SHP77 treated with DMSO at 0.1 percent for 48 hours (cell line): ENCODE data around the gene TPRG1.
A peak's percentile ranks its signal among the peaks of the same experiment; 100 is the strongest.
"Not testable (repeated sequence)": the region's sequence is repeated elsewhere in the genome, so short reads cannot be mapped to it uniquely, and the experiment has no call there.

ENCODE experiments used
- DNase-seq: peaks from one replicate; lab custom pipeline; 2025; lab: John Stamatoyannopoulos, UW

The TPRG1 gene

DNA sequence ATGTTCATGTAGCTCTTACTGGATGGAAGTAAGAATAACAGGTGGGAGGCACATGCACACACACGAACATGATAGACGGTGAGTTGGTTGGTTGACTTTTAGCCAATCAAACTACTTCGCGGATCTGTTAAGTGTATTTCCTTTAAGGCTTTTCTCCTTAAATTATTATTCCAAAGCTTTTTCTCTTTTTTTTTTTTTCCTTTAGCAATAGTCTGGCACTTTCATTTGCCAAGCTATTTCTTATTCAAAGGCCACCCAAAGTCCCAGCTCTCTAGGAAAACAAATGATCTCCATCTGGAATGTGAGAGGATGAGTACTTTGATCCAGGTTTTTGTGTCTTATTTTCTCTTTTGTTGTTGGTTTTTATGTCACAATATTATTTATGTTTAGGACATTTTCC, 141.1 kb downstream of the TPRG1 start:
- no peak for DNase-seq

DNA sequence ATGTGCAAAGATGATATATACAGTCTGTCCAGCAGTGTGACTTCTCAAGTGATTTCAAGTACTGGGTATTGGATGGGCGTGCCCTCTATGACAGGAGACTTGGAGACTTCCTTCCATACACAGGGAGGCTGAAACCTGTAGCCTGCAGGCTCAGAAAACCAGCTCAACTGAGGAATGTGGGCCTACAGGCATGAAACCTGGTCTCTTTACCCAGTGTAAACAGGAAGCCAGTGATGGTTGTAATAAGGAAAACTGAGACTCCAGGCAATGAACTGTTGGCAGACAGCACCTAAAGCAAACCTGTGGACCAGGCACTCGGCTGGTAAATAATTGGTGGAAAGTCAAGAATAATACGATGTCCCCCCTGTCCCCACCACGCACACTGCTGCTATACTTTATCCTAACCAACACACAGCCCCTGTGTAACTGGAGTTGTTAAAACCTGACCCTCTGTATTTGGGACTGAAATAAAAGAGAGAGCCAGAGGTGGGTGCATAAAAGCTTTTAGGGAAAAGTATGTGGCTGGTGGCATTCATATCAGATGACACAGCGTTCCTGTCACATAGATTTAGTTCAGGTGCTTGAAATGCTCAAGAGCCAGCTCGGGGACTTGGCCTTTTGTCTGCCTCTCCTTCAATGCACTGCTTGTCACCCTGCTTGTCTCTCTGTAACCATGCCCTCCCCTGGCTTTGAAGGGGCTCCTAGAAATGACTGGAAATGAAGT, 144.7 kb downstream of the TPRG1 start:
- no peak for DNase-seq

DNA sequence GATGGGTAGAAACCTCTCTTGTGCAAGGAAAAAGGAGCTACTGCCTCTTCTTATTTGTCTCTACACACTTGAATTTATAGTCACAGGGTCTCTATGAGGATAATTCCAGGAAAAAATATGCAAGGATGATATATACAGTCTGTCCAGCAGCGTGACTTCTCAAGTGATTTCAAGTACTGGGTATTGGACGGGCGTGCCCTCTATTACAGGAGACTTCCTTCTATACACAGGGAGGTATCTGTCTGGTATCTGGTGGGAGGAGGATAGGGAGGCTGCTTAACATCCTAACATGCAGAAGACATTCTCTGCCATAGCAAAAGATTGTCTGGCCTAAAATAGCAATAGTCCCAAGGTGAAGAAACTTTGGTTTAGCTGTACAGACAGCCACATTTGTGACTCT, 146.1 kb downstream of the TPRG1 start:
- no peak for DNase-seq

DNA sequence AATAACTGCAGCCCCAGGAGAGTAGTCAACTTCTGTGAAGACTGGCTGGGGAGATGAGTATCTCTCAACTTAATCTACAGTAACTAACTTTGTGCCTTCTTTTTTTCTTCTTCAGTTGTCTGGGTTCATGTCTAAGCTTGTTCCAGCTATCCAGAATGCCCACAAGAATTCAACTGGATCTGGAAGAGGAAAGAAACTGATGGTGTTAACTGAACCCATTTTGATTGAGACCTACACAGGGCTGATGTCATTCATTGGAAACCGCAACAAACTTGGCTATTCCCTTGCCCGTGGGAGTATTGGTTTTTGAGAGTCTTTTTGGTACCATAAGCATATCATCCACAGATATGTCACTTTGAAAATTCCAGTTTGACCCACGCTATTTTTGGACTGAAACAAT, 148.7 kb downstream of the TPRG1 start:
- DNase-seq: no peak

GRCh38 chr3:189322339-189322738, 150.6 kb downstream of the TPRG1 start:
- no peak for DNase-seq

GRCh38 chr3:189324538-189325138, 152.9 kb downstream of the TPRG1 start:
- DNase-seq: peak; percentile 79

DNA sequence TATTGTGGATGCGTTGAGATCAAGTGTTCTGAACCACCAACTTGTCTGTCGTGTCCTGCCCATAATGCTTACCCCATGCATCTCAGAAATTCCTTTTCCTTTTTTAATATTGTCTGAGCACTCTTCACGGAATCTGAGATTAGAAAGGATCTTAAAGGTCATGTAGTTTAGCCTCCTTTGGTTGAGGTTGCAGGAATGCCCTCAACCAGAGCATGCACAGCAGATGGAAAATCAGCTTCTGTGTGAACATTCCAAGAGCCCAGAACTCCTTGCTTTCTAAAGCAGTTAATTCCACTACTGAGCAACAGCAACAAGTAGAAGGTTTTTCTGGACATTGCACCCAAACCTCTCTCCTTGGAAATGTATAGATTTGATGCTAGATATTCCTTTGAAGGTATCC, 153.7 kb downstream of the TPRG1 start:
- no peak for DNase-seq

GRCh38 chr3:189329630-189330029, 157.9 kb downstream of the TPRG1 start:
- DNase-seq: not testable (repeated sequence)

DNA sequence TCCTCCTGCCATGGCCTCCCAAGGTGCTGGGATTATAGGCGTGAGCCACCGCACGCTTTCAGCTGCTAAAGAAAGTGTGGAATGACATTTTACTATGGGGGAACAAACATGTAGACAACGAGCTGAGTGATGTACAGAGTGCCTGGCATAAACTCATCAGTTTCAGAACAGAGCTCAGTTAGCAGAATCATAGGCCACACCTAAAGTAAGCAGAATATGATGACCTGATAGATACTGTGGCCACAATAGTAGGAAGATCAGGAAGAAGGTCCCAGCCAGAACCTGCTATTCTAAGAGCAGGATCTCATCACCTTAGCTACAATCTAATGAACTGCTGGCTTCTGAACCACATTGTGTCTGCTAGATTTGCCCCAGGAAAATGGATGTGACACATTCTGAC, 158.3 kb downstream of the TPRG1 start:
- no peak for DNase-seq

DNA sequence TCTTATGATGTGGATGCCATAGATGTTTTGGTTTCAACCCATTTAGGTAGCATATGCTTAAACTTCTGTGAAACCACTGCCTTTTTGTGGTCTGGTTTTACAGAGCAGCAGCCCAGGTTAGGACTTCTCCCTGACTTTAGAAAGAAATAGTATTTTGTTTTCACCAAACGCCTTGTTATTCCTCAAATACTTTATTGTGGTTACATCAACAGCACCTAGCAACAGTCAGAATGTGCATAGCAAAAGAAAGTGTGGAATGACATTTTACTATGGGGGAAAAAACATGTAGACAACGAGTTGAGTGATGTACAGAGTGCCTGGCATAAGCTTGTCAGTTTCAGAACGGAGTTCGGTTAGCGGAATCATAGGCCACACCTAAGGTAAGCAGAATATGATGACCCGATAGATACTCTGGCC, 159.2 kb downstream of the TPRG1 start:
- no peak for DNase-seq

GRCh38 chr3:189334064-189334920, 162.5 kb downstream of the TPRG1 start:
- no peak for DNase-seq

- no peak for DNase-seq
These were observed 165.9 kb downstream of the TPRG1 start for GRCh38 chr3:189337673-189338091.

DNA sequence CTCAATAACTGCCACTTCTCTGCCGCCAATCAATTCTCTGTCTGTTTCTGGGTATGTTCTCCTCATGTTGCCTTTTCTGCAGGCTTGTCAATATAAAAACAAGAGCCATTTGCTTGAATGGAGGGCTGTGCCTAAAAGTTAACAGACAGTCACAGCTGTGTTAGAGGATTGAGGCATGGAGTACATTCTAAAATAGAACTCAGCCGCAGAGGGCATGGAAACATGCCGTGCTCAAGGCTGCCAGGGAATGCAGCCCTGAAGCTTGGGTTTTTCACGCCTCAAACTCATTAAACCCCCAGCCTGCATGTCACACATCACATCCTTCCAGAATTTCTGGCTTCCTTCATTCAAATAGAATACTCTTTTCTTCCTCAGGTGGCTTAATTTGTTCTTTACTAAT, 166.6 kb downstream of the TPRG1 start:
- no peak for DNase-seq

DNA sequence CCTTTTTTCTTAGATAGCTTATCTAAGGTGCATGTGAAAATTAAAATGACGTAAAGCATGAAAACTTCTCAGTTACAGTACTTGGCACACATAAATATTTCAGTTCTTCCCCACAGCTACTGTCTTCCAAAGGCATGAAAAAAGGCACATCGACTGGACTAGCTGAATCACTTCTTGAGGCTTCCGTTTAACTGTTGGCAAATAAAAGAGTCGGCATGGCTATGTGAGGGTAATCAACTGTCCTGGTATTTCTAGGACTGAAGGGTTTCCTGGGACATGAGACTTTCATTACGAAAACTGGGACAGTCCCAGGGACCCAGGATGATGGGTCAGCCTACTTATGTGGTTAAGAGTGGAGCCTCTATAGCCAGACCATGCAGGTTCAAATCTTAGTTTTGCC, 168.2 kb downstream of the TPRG1 start:
- DNase-seq: no peak

GRCh38 chr3:189340680-189341460, 169.1 kb downstream of the TPRG1 start:
- no peak for DNase-seq

DNA sequence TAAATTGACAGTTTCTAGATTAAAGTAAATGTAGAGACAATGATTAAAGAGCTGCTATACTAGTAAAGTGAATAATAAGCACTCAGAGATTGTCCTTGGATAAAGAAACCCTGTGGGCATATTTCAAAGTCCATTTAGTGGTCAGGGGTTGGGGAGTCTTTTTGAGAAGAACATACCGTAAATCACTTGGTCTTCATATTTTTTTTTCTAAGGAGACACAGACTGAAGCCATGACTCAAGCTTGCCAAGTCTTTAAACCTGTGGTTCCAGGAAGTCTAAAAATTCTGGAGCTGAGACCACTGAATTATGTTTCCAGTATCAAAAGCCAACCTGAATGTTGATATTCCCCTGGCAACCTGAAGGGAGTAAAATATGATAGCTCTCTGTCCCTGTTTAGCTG, 171.0 kb downstream of the TPRG1 start:
- DNase-seq: no peak

DNA sequence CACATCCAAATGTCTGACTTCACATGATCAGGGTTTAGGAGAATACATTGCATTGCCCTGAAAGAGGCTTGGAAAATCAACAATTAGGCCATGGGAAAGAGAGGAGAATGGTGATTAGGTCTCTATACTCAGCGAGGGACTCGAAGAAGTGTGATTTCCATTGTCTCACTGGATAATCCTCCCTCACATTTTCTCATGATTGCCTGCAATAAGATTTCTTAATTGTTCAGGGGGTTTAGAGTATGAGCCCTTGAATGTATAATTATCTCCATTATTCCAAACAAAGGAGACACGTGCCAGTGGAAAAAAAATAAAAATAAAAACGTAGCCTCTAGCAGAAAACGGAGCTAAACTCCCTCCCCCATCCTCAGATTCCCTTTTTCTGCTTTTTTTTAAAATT, 173.2 kb downstream of the TPRG1 start:
- no peak for DNase-seq

- no peak for DNase-seq
These were observed 178.0 kb downstream of the TPRG1 start for GRCh38 chr3:189349772-189350171.

GRCh38 chr3:189353318-189353965, 181.7 kb downstream of the TPRG1 start:
- no peak for DNase-seq

DNA sequence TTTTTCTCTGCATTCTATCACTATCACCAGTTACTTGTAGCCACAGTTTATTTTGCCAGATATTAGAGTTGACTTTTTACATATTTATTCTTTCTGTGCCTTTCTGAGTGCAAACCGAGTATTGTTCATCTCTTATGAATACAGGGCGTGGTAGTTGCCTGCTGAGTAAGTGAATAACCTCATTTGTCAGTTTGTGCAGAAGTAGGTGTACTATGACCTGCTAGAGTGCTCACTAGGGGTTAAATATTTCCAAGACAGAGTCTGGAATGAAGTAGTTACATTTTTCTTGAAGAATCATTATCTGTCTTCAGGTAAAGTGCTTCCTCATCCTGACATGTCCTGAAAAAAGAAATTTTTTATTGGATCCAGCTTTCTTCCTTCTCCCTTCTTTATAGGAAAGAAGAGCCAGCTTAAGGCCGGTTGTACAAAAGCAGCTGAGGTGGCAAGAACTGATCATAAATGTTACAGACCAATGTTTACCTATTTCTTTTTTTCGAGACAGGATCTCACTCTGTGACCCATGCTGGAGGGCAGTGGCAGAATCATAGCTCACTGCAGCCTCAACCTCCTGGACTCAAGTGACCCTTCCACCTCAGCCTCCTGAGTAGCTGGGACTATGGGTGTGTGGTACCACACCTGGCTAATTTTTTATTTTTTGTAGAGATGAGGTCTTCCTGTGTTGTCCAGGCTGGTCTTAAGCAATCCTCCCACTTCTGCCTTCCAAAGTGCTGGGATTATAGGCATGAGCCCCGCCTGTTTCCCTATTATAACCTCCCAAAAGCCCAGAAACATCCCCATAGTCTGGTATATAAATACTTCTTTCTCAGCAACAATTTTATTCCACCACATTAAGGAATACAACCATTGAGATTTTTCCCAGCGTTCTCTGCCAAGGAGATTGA, 182.5 kb downstream of the TPRG1 start:
- no peak for DNase-seq

DNA sequence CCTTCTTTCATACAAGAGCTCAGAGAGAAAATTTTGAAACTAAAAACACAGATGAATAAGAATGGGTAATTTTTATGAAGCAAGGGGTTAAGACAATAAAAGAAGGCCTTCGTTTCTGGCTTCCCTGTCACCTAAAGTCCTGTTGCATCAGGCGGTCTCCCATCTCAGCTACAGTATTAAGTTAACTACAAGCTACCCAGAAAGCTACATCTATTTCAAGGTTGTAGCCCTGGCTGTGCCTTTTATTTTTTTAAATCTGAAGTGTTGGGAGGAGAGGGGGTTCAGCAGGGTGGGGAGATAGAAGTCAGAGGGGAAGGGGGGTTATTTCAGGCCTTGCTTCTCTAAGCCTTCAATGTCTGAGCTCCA, 183.3 kb downstream of the TPRG1 start:
- DNase-seq: no peak
